Ectodermal cell (in vitro differentiated cells): Measurements from ENCODE around the gene SOX1.

Experiments used
- H3K27ac ChIP-seq: 2 replicates; pipeline ENCODE4 v1.7.0; 2013; ENCODE audit warnings: mild to moderate bottlenecking, low read depth, low read length; ENCODE audit not compliant: insufficient read depth, poor library complexity, severe bottlenecking
- H3K27me3 ChIP-seq: 2 replicates; pipeline ENCODE4 v1.7.0; 2013; ENCODE audit warnings: mild to moderate bottlenecking, low read length; ENCODE audit not compliant: insufficient read depth, control insufficient read depth, poor library complexity, severe bottlenecking
- H3K36me3 ChIP-seq: one replicate; pipeline ENCODE4 v1.7.0; 2013; ENCODE audit warnings: low read length; ENCODE audit not compliant: control insufficient read depth, insufficient read depth
- H3K4me1 ChIP-seq: one replicate; pipeline ENCODE4 v1.7.0; 2013; ENCODE audit warnings: low read length; ENCODE audit not compliant: control insufficient read depth, insufficient read depth
- H3K4me3 ChIP-seq: 2 replicates; pipeline ENCODE4 v1.7.0; 2013; ENCODE audit warnings: low read depth, low read length, control low read depth; ENCODE audit not compliant: insufficient read depth
- H3K9me3 ChIP-seq: 2 replicates; pipeline ENCODE4 v1.7.0; 2013; ENCODE audit warnings: mild to moderate bottlenecking, low read length, moderate library complexity; ENCODE audit not compliant: control insufficient read depth
- WGBS, 2 experiments: methylation state at CpG; one replicate each; pipeline ENCODE4 v1.1.7; 2013; ENCODE audit warnings: missing lambda C conversion rate in 2 of 2; 5-methylcytosine and 5-hydroxymethylcytosine counted together

SOX1 gene

DNA sequence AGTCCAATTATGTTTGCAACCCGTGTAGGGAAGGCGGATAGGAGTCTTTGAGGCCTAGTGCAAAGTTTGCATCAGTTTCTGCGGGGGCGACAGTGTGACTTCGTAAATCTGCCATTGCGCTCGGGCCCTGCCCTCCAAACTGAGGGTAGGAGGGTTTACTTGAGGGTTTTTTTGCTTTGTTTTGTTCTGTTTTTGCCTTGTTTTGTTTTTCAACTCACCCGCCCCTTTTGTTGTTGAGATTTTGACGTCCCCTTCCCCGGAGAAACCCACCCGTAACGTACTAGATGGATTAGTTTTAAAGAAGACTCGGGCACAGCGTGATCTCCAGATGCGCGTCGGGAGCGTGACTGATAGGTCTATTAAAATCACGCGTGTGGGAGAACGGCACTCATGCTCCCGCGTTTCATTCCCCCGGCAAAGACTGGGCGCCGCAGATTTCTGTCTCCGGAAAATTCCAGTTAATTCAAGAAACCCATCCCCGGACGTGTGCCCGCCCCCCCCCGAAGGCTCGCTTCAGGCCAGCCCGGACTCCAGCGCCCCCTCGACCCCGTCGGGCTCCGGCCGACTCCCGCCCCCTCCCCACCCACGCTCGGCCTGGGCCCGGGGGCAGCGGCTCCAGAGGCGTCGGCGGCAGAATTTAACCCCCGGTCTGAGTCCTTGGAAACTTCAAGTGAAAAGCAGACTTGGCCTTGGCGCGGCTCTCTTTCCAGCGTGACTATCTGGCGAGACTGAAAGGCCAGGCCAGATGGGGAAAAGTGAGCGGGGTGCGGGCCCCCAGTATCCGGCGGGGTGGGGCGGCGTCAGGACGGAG lies 5.0 kb downstream of the SOX1 start:
- H3K9me3 ChIP-seq = no peaks in the 10 kb centered on the region
- peaks cover 77% of the 10 kb centered on the region for H3K27me3 ChIP-seq
- H3K36me3 ChIP-seq = no peaks in the 10 kb centered on the region
- peak overlapping the region; percentile 92 for H3K27ac ChIP-seq
- WGBS, 2 experiments = 1% methylated on average over 59 of the region's 59 CpGs
- peak overlapping the region; percentile 49 for H3K4me3 ChIP-seq
- H3K4me1 ChIP-seq = peaks cover 28% of the 10 kb centered on the region

DNA sequence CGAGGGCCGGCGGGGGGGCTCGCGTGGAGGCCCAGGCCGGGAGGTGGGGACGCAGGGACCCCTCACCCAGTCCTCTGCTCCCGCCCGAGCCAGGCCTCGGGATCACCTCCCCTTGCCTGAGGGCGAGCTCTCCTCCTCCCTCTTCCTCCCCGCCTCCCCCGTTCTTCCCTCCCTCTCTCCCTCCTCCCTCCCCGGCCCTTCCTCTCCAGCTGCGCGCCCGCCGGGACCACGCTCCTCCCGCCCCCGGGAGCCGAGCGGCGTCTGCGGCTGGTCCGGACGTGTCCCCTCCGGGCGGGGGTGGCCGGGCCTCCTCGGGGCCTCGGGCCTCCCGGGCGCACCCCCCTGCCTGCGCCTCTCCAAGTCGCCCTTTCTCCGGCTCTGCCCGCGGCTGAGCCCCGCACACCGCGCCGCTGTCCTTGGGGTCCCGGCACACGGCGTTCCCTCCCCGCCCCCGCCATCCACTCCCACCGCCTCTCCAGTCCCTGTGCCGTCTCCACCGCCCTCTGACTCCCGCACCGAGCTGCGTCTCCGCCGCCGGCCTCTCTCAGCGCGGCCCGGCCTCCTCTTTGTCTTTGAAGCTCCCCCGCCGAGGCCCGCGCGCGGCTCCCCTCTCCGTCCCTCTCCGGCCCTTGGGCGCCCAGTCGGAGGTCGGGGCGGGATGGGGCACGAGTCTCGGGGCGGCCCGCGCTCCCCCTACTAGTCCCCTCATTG lies 5.7 kb downstream of the SOX1 start:
- Histone ChIP-seq H3K4me3 (peak overlapping the region; percentile 49), H3K27me3 (peaks cover 72% of the 10 kb centered on the region), H3K27ac (peak overlapping the region; percentile 92), H3K9me3 (no peaks in the 10 kb centered on the region), H3K4me1 (peaks cover 28% of the 10 kb centered on the region), H3K36me3 (no peaks in the 10 kb centered on the region)
- 0% methylated on average over 77 of the region's 77 CpGs for WGBS, 2 experiments

DNA sequence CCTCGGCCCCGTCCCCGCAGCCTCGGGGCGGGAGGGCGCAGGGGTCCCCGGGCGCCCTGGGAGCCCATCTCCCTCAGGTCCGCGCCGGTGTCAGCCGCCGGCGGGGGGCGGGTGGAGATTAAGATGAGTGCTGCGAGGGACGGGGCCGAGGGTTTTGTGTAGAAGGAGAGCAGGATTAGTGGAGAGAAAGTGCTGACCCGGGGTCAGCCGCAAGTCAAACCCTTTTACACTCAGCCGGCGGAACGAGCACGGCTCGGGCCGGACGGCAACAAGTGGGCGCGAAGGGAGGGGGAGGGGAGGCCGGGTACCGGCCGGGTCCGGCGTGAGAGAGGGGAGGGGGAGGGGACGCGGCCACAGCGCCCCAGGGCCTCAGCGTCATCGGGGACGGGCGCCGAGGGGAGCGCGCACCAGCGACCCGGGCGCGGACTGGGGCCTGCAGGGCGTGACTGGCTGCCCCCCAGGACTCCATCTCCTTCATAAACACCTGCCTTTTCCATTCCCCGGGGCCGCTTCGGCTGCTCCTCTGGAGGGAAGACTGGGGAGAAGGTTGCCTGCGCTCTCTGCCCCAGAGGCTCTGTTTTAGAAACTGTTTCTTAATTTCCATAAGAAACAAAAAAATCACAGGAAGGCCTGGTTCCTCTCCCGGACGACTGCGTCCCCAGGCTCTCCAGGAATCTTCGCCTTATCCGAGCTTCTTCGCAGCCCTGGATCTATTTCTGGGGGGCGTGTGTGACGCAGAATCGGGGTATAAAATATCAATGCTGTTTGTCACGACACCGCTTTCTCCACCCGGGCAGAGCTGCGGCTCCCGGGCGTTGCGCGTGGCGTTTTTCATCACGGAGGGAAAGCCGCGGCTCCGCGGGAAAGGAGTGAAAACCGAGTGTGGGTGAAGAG lies 6.5 kb downstream of the SOX1 start:
- Histone ChIP-seq H3K27ac (peak overlapping the region; percentile 92), H3K36me3 (no peaks in the 10 kb centered on the region), H3K27me3 (peaks cover 70% of the 10 kb centered on the region), H3K4me1 (peaks cover 33% of the 10 kb centered on the region), H3K9me3 (no peaks in the 10 kb centered on the region), H3K4me3 (peak overlapping the region; percentile 49)
- 0 to 1% methylated on average over 77 of the region's 77 CpGs for WGBS, 2 experiments

DNA sequence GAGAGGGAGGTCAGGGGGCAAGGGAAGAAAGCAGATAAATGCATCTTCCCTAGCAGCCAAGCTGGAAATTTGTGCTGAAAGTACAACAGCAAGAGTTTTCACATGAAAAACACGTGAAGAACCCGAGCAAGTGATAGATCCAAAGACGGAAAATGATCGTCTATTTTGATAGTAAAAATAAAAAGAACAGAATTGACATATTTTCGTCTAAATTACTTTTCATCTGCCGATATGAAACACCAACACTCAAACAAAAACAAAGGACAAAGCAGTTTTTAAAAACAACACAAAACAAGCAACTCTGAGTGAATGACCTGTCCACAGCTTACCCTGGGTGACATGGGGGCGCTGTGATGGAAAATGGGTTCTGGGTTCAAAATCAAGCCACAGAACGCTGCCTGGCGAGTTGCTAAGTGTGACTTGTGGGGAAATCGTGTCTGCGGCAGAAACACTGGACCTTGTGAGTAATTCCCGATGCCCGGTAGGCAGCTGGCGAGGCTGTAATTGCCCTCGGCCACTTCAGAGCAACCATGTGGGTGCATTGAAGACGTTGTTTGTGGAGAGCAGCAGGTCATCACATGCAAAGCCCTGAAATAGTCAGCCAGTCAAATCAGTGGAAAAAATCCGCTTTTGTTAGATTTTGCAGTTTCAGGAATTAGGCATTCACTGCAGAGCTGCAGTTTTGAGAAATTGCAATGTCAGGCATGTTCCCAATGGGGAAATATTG lies 7.4 kb downstream of the SOX1 start:
- Histone ChIP-seq H3K36me3 (no peaks in the 10 kb centered on the region), H3K27me3 (peaks cover 62% of the 10 kb centered on the region), H3K27ac (peak overlapping the region; percentile 92), H3K9me3 (no peaks in the 10 kb centered on the region), H3K4me1 (peaks cover 40% of the 10 kb centered on the region), H3K4me3 (peak overlapping the region; percentile 49)
- WGBS, 2 experiments = 3% methylated on average over 16 to 17 of the region's 17 CpGs

DNA sequence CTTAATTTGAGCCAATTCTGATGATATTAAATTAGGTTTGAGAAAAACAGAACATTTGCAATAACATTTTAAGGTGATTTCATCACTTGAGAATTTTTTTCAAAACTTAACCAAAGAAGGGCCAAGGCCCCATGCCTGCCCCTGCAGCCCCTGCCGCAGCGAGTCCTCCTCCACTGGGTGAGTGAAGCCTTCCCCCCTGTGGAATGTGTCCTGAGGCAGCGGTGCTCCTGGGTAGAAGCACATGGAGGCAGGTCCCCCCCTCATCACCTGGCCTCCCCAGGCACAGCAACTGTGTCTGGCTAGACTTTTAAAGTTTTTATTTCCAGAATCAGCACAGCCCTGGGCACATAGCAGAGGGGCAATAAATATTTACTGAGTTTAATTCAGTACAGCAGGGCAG lies 10.8 kb downstream of the SOX1 start:
- Histone ChIP-seq H3K27ac (no peak overlapping the region), H3K27me3 (peaks cover 34% of the 10 kb centered on the region), H3K4me3 (no peak overlapping the region), H3K36me3 (no peaks in the 10 kb centered on the region), H3K4me1 (peaks cover 34% of the 10 kb centered on the region), H3K9me3 (no peaks in the 10 kb centered on the region)
- WGBS, 2 experiments = 28 to 29% methylated on average over 3 of the region's 3 CpGs

DNA sequence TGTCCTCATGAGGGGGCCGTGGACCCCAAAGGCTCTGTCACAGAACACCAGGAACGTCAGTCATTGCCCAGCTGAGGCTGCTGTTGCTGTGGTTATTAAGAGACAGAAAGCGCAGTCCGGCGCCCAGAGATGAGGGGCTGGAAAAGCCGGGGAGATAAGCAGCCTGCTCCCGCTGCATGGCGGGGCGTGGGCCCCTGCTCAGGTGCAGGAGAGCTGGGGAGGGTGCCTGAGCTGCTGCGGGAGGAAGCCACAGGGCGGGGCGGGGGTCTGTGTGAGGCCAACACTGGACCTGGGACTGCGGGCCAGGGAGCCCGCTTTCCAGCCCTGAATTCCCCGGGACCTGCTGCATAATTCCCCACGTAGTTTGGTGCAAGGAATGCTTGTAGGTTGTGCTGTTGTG lies 11.3 kb downstream of the SOX1 start:
- Histone ChIP-seq H3K4me3 (no peak overlapping the region), H3K4me1 (peaks cover 34% of the 10 kb centered on the region), H3K27me3 (peaks cover 34% of the 10 kb centered on the region), H3K27ac (no peak overlapping the region), H3K36me3 (no peaks in the 10 kb centered on the region), H3K9me3 (no peaks in the 10 kb centered on the region)
- WGBS, 2 experiments = 36 to 37% methylated on average over 16 of the region's 16 CpGs

DNA sequence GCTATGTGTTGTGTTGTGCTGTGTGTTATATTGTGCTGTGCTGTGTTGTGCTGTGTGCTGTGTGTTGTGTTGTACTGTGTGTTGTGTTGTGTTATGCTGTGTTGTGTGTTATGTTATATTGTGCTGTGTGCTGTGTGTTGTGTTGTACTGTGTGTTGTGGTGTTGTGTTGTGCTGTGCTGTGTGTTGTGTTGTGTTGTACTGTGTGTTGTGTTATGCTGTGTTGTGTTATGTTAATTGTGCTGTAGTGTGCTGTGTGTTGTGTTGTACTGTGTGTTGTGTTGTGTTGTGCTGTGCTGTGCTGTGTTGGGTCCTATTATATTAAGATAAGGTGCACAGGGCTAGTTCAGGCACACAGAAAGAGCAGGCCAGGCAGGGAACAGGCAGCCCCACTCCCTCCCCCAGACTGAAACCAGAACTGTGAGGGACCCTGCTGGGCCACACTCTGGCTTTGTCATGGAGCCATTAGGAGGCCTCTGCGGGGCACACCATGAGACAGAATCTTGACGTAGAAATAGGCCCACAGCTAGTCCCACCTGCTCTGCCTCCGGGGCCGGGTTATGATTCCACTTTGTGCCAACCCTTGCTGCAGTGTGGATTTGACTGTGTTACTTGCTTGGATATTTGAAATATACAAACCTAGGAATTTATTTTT lies 12.1 kb downstream of the SOX1 start:
- Histone ChIP-seq H3K27ac (no peak overlapping the region), H3K36me3 (no peaks in the 10 kb centered on the region), H3K4me3 (no peak overlapping the region), H3K4me1 (peaks cover 30% of the 10 kb centered on the region), H3K9me3 (no peaks in the 10 kb centered on the region), H3K27me3 (peaks cover 31% of the 10 kb centered on the region)
- 9 to 20% methylated on average over 4 of the region's 4 CpGs for WGBS, 2 experiments

DNA sequence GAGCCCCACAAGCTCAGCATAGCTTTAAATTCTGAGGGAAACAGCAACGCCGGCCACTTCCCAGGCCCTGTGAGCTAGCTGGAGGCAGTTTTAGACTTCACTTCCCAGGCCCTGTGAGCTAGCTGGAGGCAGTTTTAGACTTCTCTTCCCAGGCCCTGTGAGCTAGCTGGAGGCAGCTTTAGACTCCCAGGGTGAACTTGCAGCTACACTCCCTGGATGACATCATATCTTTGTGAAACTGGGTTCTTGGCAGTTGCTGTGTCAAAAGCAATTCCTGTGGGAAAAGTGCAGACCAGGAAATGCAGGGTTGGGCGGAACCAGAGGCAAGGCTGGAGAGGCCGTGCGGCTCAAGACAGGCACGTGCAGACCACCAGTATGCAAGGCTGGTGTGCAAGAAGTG lies 12.7 kb downstream of the SOX1 start:
- Histone ChIP-seq H3K4me1 (peaks cover 24% of the 10 kb centered on the region), H3K27me3 (peaks cover 24% of the 10 kb centered on the region), H3K9me3 (no peaks in the 10 kb centered on the region), H3K4me3 (no peak overlapping the region), H3K27ac (no peak overlapping the region), H3K36me3 (no peaks in the 10 kb centered on the region)
- 59 to 64% methylated on average over 6 of the region's 6 CpGs for WGBS, 2 experiments

DNA sequence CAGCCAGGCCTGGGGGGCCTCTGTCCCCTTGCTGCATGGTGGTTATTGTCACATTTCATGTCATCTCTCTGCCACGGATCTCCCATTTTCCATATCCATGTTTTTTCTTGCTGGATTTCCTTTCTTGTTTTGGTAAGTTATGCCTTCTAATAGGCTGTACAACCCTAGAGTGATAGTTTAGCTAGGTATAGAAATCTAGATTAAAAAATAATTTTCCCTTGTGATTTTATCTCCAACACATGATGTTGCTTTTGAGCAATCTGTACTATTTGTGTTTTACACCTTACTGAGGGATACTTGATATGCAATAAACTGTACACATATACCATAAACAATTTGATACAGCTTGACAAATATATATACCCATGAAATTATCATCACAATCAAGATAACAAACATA lies 17.0 kb downstream of the SOX1 start:
- Histone ChIP-seq H3K9me3 (no peaks in the 10 kb centered on the region), H3K27me3 (no peaks in the 10 kb centered on the region), H3K4me1 (peaks cover 9% of the 10 kb centered on the region), H3K4me3 (no peak overlapping the region), H3K27ac (no peak overlapping the region), H3K36me3 (no peaks in the 10 kb centered on the region)
- 100% methylated on average over 1 of the region's 1 CpG; no CpG with 5 or more reads in 1 of the 2 experiments for WGBS, 2 experiments
